CD14-positive monocyte (primary cell): ENCODE measurements around the gene TMEM218. TPM values are rescaled to one million over a fixed set of nuclear protein-coding genes. Genes with fewer than 3 reads are reported as not detected.

ENCODE experiments used
- DNase-seq, 3 donors: peaks; one replicate each; pipeline ENCODE4 v3.0.0-alpha.2; 2011 to 2022
- H2AFZ ChIP-seq: 2 replicates; pipeline ENCODE4 v1.6.0; 2012; ENCODE audit warnings: mild to moderate bottlenecking, low read depth, low read length, inconsistent platforms; ENCODE audit not compliant: insufficient read depth, poor library complexity, severe bottlenecking
- H3K27ac ChIP-seq, 2 donors: 1 replicate in 1 of 2; 2 replicates in 1 of 2; pipeline ENCODE4 v1.5.1; 2012 to 2013; ENCODE audit warnings: low read length in 2 of 2, control low read depth in 1 of 2, inconsistent platforms in 1 of 2, low read depth in 1 of 2, mild to moderate bottlenecking in 1 of 2
- H3K27me3 ChIP-seq, 2 donors: one replicate each; pipeline versions ENCODE4 v1.6.0 to v1.6.1; 2011 to 2013; ENCODE audit warnings: low read length in 2 of 2; ENCODE audit not compliant: control insufficient read depth in 2 of 2, insufficient read depth in 2 of 2
- H3K36me3 ChIP-seq, 2 donors: replicated peaks in 1 of 2; 1 replicate in 1 of 2; 2 replicates in 1 of 2; pipeline versions ENCODE4 v1.5.1 to v1.6.1; 2012 to 2013; ENCODE audit warnings: low read length in 2 of 2, control low read depth in 1 of 2, inconsistent platforms in 1 of 2, mild to moderate bottlenecking in 1 of 2; ENCODE audit not compliant: insufficient read depth in 2 of 2, control insufficient read depth in 1 of 2
- H3K4me1 ChIP-seq, 2 donors: 1 replicate in 1 of 2; 2 replicates in 1 of 2; pipeline versions ENCODE4 v1.5.1 to v1.6.1; 2012 to 2013; ENCODE audit warnings: low read length in 2 of 2, control low read depth in 1 of 2, inconsistent platforms in 1 of 2, mild to moderate bottlenecking in 1 of 2, moderate library complexity in 1 of 2; ENCODE audit not compliant: insufficient read depth in 2 of 2, control insufficient read depth in 1 of 2
- H3K4me2 ChIP-seq: replicated peaks from 2 replicates; pipeline ENCODE3; 2012; ENCODE audit warnings: low read length, moderate library complexity, mild to moderate bottlenecking; ENCODE audit not compliant: poor library complexity, severe bottlenecking; ENCODE audit errors: extremely low read depth
- H3K4me3 ChIP-seq, 3 experiments: fragments of 200-600 bp in 1 of 3; sonication (generic) in 1 of 3; replicated peaks in 1 of 3; 1 replicate in 2 of 3; 2 replicates in 1 of 3; pipeline ENCODE4 v1.5.1; 2011 to 2013; ENCODE audit warnings: low read length in 3 of 3, mild to moderate bottlenecking in 3 of 3, control low read depth in 2 of 3, low read depth in 2 of 3, inconsistent platforms in 1 of 3, moderate library complexity in 1 of 3
- H3K79me2 ChIP-seq: 2 replicates; pipeline ENCODE4 v1.6.0; 2012; ENCODE audit warnings: mild to moderate bottlenecking, control low read depth, inconsistent platforms, low read length, moderate library complexity; ENCODE audit not compliant: insufficient read depth
- H3K9ac ChIP-seq: 2 replicates; pipeline ENCODE4 v1.6.0; 2017; ENCODE audit warnings: low read length, mild to moderate bottlenecking; ENCODE audit not compliant: insufficient read depth, poor library complexity, severe bottlenecking
- H3K9me3 ChIP-seq, 2 donors: replicated peaks in 1 of 2; 1 replicate in 1 of 2; 2 replicates in 1 of 2; pipeline versions ENCODE4 v1.5.1 to v1.6.1; 2012 to 2013; ENCODE audit warnings: low read length in 2 of 2, control low read depth in 1 of 2; ENCODE audit not compliant: control insufficient read depth in 1 of 2, insufficient read depth in 1 of 2
- H4K20me1 ChIP-seq: 2 replicates; pipeline ENCODE4 v1.6.0; 2012; ENCODE audit warnings: mild to moderate bottlenecking, low read length, control low read depth, moderate library complexity; ENCODE audit not compliant: insufficient read depth
- H3K27ac Mint-ChIP-seq, 7 donors: one replicate each; pipeline ENCODE4 v1.8.0; 2020; ENCODE audit warnings: mild to moderate bottlenecking in 7 of 7, mixed read lengths in 7 of 7, moderate library complexity in 6 of 7, inconsistent platforms in 2 of 7
- H3K27me3 Mint-ChIP-seq, 3 donors: one replicate each; pipeline ENCODE4 v1.8.0; 2021 to 2022; ENCODE audit warnings: low read depth in 3 of 3, mild to moderate bottlenecking in 3 of 3, mixed read lengths in 3 of 3, moderate library complexity in 3 of 3, inconsistent platforms in 1 of 3
- H3K36me3 Mint-ChIP-seq, 2 donors: one replicate each; pipeline ENCODE4 v1.8.0; 2020; ENCODE audit warnings: mixed read lengths in 2 of 2, inconsistent platforms in 1 of 2, mild to moderate bottlenecking in 1 of 2
- H3K4me1 Mint-ChIP-seq: one replicate; pipeline ENCODE4 v1.8.0; 2020; ENCODE audit warnings: mild to moderate bottlenecking, mixed read lengths
- H3K4me3 Mint-ChIP-seq, 2 donors: one replicate each; pipeline ENCODE4 v1.8.0; 2020; ENCODE audit warnings: mild to moderate bottlenecking in 2 of 2, mixed read lengths in 2 of 2, moderate library complexity in 1 of 2
- H3K9me3 Mint-ChIP-seq, 7 donors: one replicate each; pipeline ENCODE4 v1.8.0; 2020 to 2022; ENCODE audit warnings: mixed read lengths in 7 of 7, mild to moderate bottlenecking in 6 of 7, moderate library complexity in 6 of 7, inconsistent platforms in 2 of 7
- CTCF ChIP-seq: fragments of 200-600 bp; IDR thresholded peaks from one replicate; pipeline ENCODE4 v1.8.0; 2022; ENCODE audit warnings: antibody characterized with exemption, mild to moderate bottlenecking
- WGBS: methylation state at CpG from one replicate; pipeline ENCODE4 v1.1.5; 2013; ENCODE audit warnings: missing lambda C conversion rate; ENCODE audit not compliant: insufficient coverage; 5-methylcytosine and 5-hydroxymethylcytosine counted together
- intact Hi-C, 2 donors: fragments of 100-400 bp; cut with micrococcal nuclease; formaldehyde crosslinking; loops; one replicate each; pipeline versions ENCODE4 v1.15.0 to v1.15.1; 2023
- polyA plus RNA-seq, 3 donors: library from polyadenylated mRNA; depleted of rRNA in 1 of 3; unstranded in 2 of 3; stranded (reverse) in 1 of 3; fragments of 300-500 nt in 2 of 3; fragments of >200 nt in 1 of 3; fragmentation: Illumina TruSeq in 2 of 3; gene quantifications; 1 replicate in 2 of 3; 2 replicates in 1 of 3; pipeline ENCODE4 v1.2.3, GENCODE V29; 2012 to 2021

Gene TMEM218
- polyA plus RNA-seq, 3 donors: 40.3 to 57.7 (median 55.7) TPM

DNA sequence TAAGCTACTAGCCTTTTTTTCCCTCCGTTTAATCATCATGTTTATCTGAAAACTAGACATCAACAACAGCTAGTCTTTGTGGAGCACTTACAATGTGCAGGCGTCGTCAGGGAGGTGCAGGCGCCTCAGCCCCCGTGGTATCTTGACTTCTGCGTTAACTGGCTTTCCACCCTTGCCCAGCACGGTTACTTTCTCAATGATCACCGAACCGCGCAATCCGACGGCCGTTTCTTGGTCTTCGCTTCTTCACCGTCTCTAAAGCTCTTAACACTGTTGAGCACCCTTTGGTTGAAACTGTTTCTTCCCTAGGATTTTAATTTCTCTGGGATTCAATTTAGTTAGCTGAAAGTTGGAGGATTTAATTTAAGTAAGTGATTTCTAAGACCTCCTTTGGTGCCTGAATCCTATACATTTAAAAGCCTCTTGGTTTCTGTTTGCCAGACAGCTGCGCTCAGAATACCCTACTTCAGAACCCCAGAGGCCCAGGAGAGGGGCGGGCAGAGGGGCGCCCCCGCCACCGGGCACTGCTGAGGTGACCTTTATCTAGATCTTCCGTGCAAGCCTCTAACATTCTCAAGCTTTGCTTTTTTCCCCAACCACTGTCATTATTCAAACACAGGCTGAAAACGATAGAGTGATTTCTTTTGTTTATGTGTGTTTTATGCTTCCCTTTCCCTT is 18.0 kb upstream of the TMEM218 start:
- Histone ChIP-seq H3K9ac (no peak overlapping the region), H3K4me2 (no peak overlapping the region), H3K36me3 (no peaks in the 10 kb centered on the region), H3K9me3 (no peaks in the 10 kb centered on the region), H3K79me2 (no peaks in the 10 kb centered on the region), H3K4me1 (peaks cover 8% of the 10 kb centered on the region in 2 donors), H4K20me1 (no peaks in the 10 kb centered on the region), H3K27me3 (peaks cover 9 to 19% of the 10 kb centered on the region in 2 donors), H3K27ac (no peak overlapping the region), H3K4me3 (no peak overlapping the region), H2AFZ (peak overlapping the region; percentile 7)
- H3K4me1 Mint-ChIP-seq: peaks cover 9% of the 10 kb centered on the region
- H3K36me3 Mint-ChIP-seq: no peaks in the 10 kb centered on the region
- peak overlapping the region in 1 of 2 donors; percentile 33 for H3K4me3 Mint-ChIP-seq
- peaks cover 18 to 35% (median 23%) of the 10 kb centered on the region in 3 donors for H3K27me3 Mint-ChIP-seq
- H3K9me3 Mint-ChIP-seq: peaks cover 0 to 4% (median 0%) of the 10 kb centered on the region in 7 donors
- no peak for DNase-seq
- H3K27ac Mint-ChIP-seq: no peak overlapping the region
- intact Hi-C loops: no loop called here
- 90% methylated on average over 10 of the region's 22 CpGs for whole genome bisulfite sequencing
- TF ChIP-seq CTCF: no peak

- no peak for DNase-seq
- Histone ChIP-seq H3K36me3 (no peaks in the 10 kb centered on the region), H3K27me3 (peaks cover 9 to 19% of the 10 kb centered on the region in 2 donors), H3K4me3 (no peak overlapping the region), H4K20me1 (no peaks in the 10 kb centered on the region), H3K9me3 (no peaks in the 10 kb centered on the region), H2AFZ (no peak overlapping the region), H3K79me2 (no peaks in the 10 kb centered on the region), H3K9ac (no peak overlapping the region), H3K4me2 (no peak overlapping the region), H3K4me1 (peaks cover 18% of the 10 kb centered on the region in 2 donors), H3K27ac (no peak overlapping the region)
- WGBS: no CpG with 5 or more reads among the region's 4 CpGs
- peaks cover 0 to 4% (median 0%) of the 10 kb centered on the region in 7 donors for H3K9me3 Mint-ChIP-seq
- peaks cover 17% of the 10 kb centered on the region for H3K4me1 Mint-ChIP-seq
- intact Hi-C loops: no loop called here
- H3K27ac Mint-ChIP-seq: no peak overlapping the region
- H3K27me3 Mint-ChIP-seq: peaks cover 18 to 33% (median 23%) of the 10 kb centered on the region in 3 donors
- no peaks in the 10 kb centered on the region for H3K36me3 Mint-ChIP-seq
- no peak for TF ChIP-seq CTCF
- no peak overlapping the region for H3K4me3 Mint-ChIP-seq
These were observed 17.0 kb upstream of the TMEM218 start for GRCh38 chr11:125128450-125128849.
